Measurements from ENCODE around the gene PPM1L. TPM values are rescaled to one million over a fixed set of nuclear protein-coding genes. Genes with fewer than 3 reads are reported as not detected.
"Not testable (repeated sequence)": the region's sequence is repeated elsewhere in the genome, so short reads cannot be mapped to it uniquely, and the experiment has no call there.

PPM1L gene
- polyA plus RNA-seq (2012; ENCODE audit: low read depth, missing spikeins), result 0.19 TPM

GRCh38 chr3:160755776-160756304 is at the start of gene PPM1L:
Gene PPM1L (plus strand): TSS chr3:160756231.
- peak; percentile 57 for FAIRE-seq
- no peak for TF ChIP-seq POU2F2 (IDR thresholded peaks at IDR 0.05; ENCODE audit: low read depth, low read length)
- no peak for TF ChIP-seq TAF1 (IDR thresholded peaks at IDR 0.05; ENCODE audit: low read depth, low read length)
- no peak for TF ChIP-seq POLR2A (IDR thresholded peaks at IDR 0.05; ENCODE audit: low read depth, low read length)
- no peak for TF ChIP-seq SPI1 (IDR thresholded peaks at IDR 0.05; ENCODE audit: low read depth, low read length)
- TF ChIP-seq POLR2AphosphoS5 (IDR thresholded peaks at IDR 0.05; ENCODE audit: low read depth, low read length), result no peak
- TF ChIP-seq PAX5 (IDR thresholded peaks at IDR 0.05; ENCODE audit: insufficient read depth, low read length, severe bottlenecking), result no peak
- peak; percentile 39 for DNase-seq (ENCODE audit: insufficient read length, low spot score)

GRCh38 chr3:160707187-160707794 is 48.7 kb upstream of the PPM1L start:
- peak; percentile 31 for FAIRE-seq
- DNase-seq (ENCODE audit: insufficient read length, low spot score), result no peak

GRCh38 chr3:160709477-160710182 is 46.4 kb upstream of the PPM1L start:
- TF ChIP-seq POU2F2 (IDR thresholded peaks at IDR 0.05; ENCODE audit: low read depth, low read length) (no peak), POLR2A (IDR thresholded peaks at IDR 0.05; ENCODE audit: low read depth, low read length) (no peak), POLR2AphosphoS5 (IDR thresholded peaks at IDR 0.05; ENCODE audit: low read depth, low read length) (no peak), TAF1 (IDR thresholded peaks at IDR 0.05; ENCODE audit: low read depth, low read length) (no peak), SPI1 (IDR thresholded peaks at IDR 0.05; ENCODE audit: low read depth, low read length) (no peak), PAX5 (IDR thresholded peaks at IDR 0.05; ENCODE audit: insufficient read depth, low read length, severe bottlenecking) (no peak)
- DNase-seq (ENCODE audit: insufficient read length, low spot score) (no peak), FAIRE-seq (no peak)

More at GRCh38 chr3:160707187-160707794, 48.7 kb upstream of the PPM1L start:
- TF ChIP-seq SPI1 (IDR thresholded peaks at IDR 0.05; ENCODE audit: low read depth, low read length), result no peak
- TF ChIP-seq PAX5 (IDR thresholded peaks at IDR 0.05; ENCODE audit: insufficient read depth, low read length, severe bottlenecking), result no peak
- TF ChIP-seq POLR2A (IDR thresholded peaks at IDR 0.05; ENCODE audit: low read depth, low read length), result no peak
- no peak for TF ChIP-seq TAF1 (IDR thresholded peaks at IDR 0.05; ENCODE audit: low read depth, low read length)
- TF ChIP-seq POU2F2 (IDR thresholded peaks at IDR 0.05; ENCODE audit: low read depth, low read length), result no peak
- no peak for TF ChIP-seq POLR2AphosphoS5 (IDR thresholded peaks at IDR 0.05; ENCODE audit: low read depth, low read length)

GRCh38 chr3:160713144-160713543 is 42.9 kb upstream of the PPM1L start:
- DNase-seq (ENCODE audit: insufficient read length, low spot score); FAIRE-seq: not testable (repeated sequence)

GRCh38 chr3:160719710-160720109 is 36.3 kb upstream of the PPM1L start:
- FAIRE-seq, result no peak
- no peak for TF ChIP-seq PAX5 (IDR thresholded peaks at IDR 0.05; ENCODE audit: insufficient read depth, low read length, severe bottlenecking)
- no peak for TF ChIP-seq POU2F2 (IDR thresholded peaks at IDR 0.05; ENCODE audit: low read depth, low read length)
- no peak for TF ChIP-seq TAF1 (IDR thresholded peaks at IDR 0.05; ENCODE audit: low read depth, low read length)
- no peak for TF ChIP-seq POLR2A (IDR thresholded peaks at IDR 0.05; ENCODE audit: low read depth, low read length)
- TF ChIP-seq POLR2AphosphoS5 (IDR thresholded peaks at IDR 0.05; ENCODE audit: low read depth, low read length), result no peak
- no peak for TF ChIP-seq SPI1 (IDR thresholded peaks at IDR 0.05; ENCODE audit: low read depth, low read length)
- no peak for DNase-seq (ENCODE audit: insufficient read length, low spot score)

- no peak for TF ChIP-seq POLR2A (IDR thresholded peaks at IDR 0.05; ENCODE audit: low read depth, low read length)
- no peak for TF ChIP-seq POLR2AphosphoS5 (IDR thresholded peaks at IDR 0.05; ENCODE audit: low read depth, low read length)
- FAIRE-seq, result no peak
These were observed 35.8 kb upstream of the PPM1L start for GRCh38 chr3:160720123-160720746.

GRCh38 chr3:160722331-160722730 is 33.7 kb upstream of the PPM1L start:
- TF ChIP-seq POU2F2 (IDR thresholded peaks at IDR 0.05; ENCODE audit: low read depth, low read length) (no peak), POLR2AphosphoS5 (IDR thresholded peaks at IDR 0.05; ENCODE audit: low read depth, low read length) (no peak), TAF1 (IDR thresholded peaks at IDR 0.05; ENCODE audit: low read depth, low read length) (no peak), SPI1 (IDR thresholded peaks at IDR 0.05; ENCODE audit: low read depth, low read length) (no peak), PAX5 (IDR thresholded peaks at IDR 0.05; ENCODE audit: insufficient read depth, low read length, severe bottlenecking) (no peak), POLR2A (IDR thresholded peaks at IDR 0.05; ENCODE audit: low read depth, low read length) (no peak)
- no peak for FAIRE-seq
- no peak for DNase-seq (ENCODE audit: insufficient read length, low spot score)

More at GRCh38 chr3:160720123-160720746, 35.8 kb upstream of the PPM1L start:
- DNase-seq (ENCODE audit: insufficient read length, low spot score), result no peak

- FAIRE-seq, result no peak
- no peak for DNase-seq (ENCODE audit: insufficient read length, low spot score)
- TF ChIP-seq TAF1 (IDR thresholded peaks at IDR 0.05; ENCODE audit: low read depth, low read length) (no peak), SPI1 (IDR thresholded peaks at IDR 0.05; ENCODE audit: low read depth, low read length) (no peak), POLR2A (IDR thresholded peaks at IDR 0.05; ENCODE audit: low read depth, low read length) (no peak), POLR2AphosphoS5 (IDR thresholded peaks at IDR 0.05; ENCODE audit: low read depth, low read length) (no peak), PAX5 (IDR thresholded peaks at IDR 0.05; ENCODE audit: insufficient read depth, low read length, severe bottlenecking) (no peak), POU2F2 (IDR thresholded peaks at IDR 0.05; ENCODE audit: low read depth, low read length) (no peak)
These were observed 30.7 kb upstream of the PPM1L start for GRCh38 chr3:160725338-160725737.

GRCh38 chr3:160735826-160736225 is 20.2 kb upstream of the PPM1L start:
- FAIRE-seq (no peak), DNase-seq (ENCODE audit: insufficient read length, low spot score) (no peak)
- no peak for TF ChIP-seq TAF1 (IDR thresholded peaks at IDR 0.05; ENCODE audit: low read depth, low read length)
- TF ChIP-seq PAX5 (IDR thresholded peaks at IDR 0.05; ENCODE audit: insufficient read depth, low read length, severe bottlenecking), result no peak
- TF ChIP-seq POLR2A (IDR thresholded peaks at IDR 0.05; ENCODE audit: low read depth, low read length), result no peak
- TF ChIP-seq POU2F2 (IDR thresholded peaks at IDR 0.05; ENCODE audit: low read depth, low read length), result no peak
- TF ChIP-seq POLR2AphosphoS5 (IDR thresholded peaks at IDR 0.05; ENCODE audit: low read depth, low read length), result no peak

Data from GM12891 (cell line).